HG02759 (cell line): ENCODE data around the gene TM9SF4.
"Not testable (repeated sequence)": the region's sequence is repeated elsewhere in the genome, so short reads cannot be mapped to it uniquely, and the experiment has no call there.

Source experiments
- ATAC-seq: cut with Tn5 transposase; IDR thresholded peaks from one replicate; pipeline ENCODE4 v1.9.1; 2021; ENCODE audit warnings: mild to moderate bottlenecking, moderate library complexity; ENCODE audit not compliant: unreplicated experiment

TM9SF4 gene

GRCh38 chr20:32188376-32189122, 79.0 kb downstream of the TM9SF4 start:
- ATAC-seq, result no peak

GRCh38 chr20:32189123-32189410, 79.6 kb downstream of the TM9SF4 start:
- no peak for ATAC-seq

GRCh38 chr20:32189691-32190615, 80.4 kb downstream of the TM9SF4 start:
- ATAC-seq, result no peak

- ATAC-seq, result no peak
Measured at GRCh38 chr20:32190616-32191415, 81.3 kb downstream of the TM9SF4 start.

- no peak for ATAC-seq
Measured at GRCh38 chr20:32191422-32191821, 81.9 kb downstream of the TM9SF4 start.

- ATAC-seq, result no peak
Measured at GRCh38 chr20:32191873-32192272, 82.4 kb downstream of the TM9SF4 start.

- ATAC-seq, result no peak
Measured at GRCh38 chr20:32192698-32193097, 83.2 kb downstream of the TM9SF4 start.

GRCh38 chr20:32193336-32193735, 83.8 kb downstream of the TM9SF4 start:
- not testable (repeated sequence) for ATAC-seq

GRCh38 chr20:32193996-32194395, 84.5 kb downstream of the TM9SF4 start:
- no peak for ATAC-seq

- no peak for ATAC-seq
Measured at GRCh38 chr20:32195581-32195980, 86.1 kb downstream of the TM9SF4 start.

GRCh38 chr20:32196613-32197012, 87.1 kb downstream of the TM9SF4 start:
- ATAC-seq, result not testable (repeated sequence)

- ATAC-seq, result not testable (repeated sequence)
Measured at GRCh38 chr20:32197136-32197535, 87.6 kb downstream of the TM9SF4 start.

GRCh38 chr20:32199006-32199405, 89.5 kb downstream of the TM9SF4 start:
- ATAC-seq, result no peak

- no peak for ATAC-seq
Measured at GRCh38 chr20:32201296-32201976, 91.9 kb downstream of the TM9SF4 start.

GRCh38 chr20:32201977-32202363, 92.5 kb downstream of the TM9SF4 start:
- ATAC-seq, result no peak

GRCh38 chr20:32203356-32204204, 94.1 kb downstream of the TM9SF4 start:
- no peak for ATAC-seq

- ATAC-seq, result no peak
Measured at GRCh38 chr20:32204205-32205109, 94.9 kb downstream of the TM9SF4 start.

- no peak for ATAC-seq
Measured at GRCh38 chr20:32205110-32205842, 95.8 kb downstream of the TM9SF4 start.
